Natural killer cell (primary cell): ENCODE data around the gene ATP13A3. TPM values are rescaled to one million over a fixed set of nuclear protein-coding genes. Genes with fewer than 3 reads are reported as not detected.

ENCODE experiments used
- total RNA-seq, 4 donors: library from RNA; stranded (reverse); fragments of 120-200 nt in 1 of 4; gene quantifications; one replicate each; pipeline versions ENCODE4 v1.2.3 to v1.2.4, GENCODE V29; 2013 to 2022

ATP13A3 gene
- total RNA-seq, 3 donors from 2014 or later (not counting 1 experiment from before 2014, with no cell fraction given): 62.9 to 79.2 (median 64.2) TPM

Other genes starting within 250 kb of the ATP13A3 start
- gene CPN2, start 135.7 kb downstream of the ATP13A3 start, total RNA-seq: not detected
- not detected for gene LRRC15, start 117.3 kb downstream of the ATP13A3 start, total RNA-seq
- gene GP5, start 87.7 kb downstream of the ATP13A3 start, total RNA-seq: under 1 TPM; 0.63 to 0.88 (median 0.80) TPM
- 1 to 10 TPM; 2.1 to 3.0 (median 2.8) TPM for gene TMEM44, start 146.4 kb upstream of the ATP13A3 start, total RNA-seq
- gene LSG1, start 185.2 kb upstream of the ATP13A3 start, total RNA-seq: 10 to 100 TPM; 56.4 to 67.6 (median 64.9) TPM
- 10 to 100 TPM; 13.2 to 35.2 (median 21.6) TPM for gene FAM43A, start 198.9 kb upstream of the ATP13A3 start, total RNA-seq